ENCODE measurements around the gene SCO1.
A peak's percentile ranks its signal among the peaks of the same experiment; 100 is the strongest.

The SCO1 gene

DNA sequence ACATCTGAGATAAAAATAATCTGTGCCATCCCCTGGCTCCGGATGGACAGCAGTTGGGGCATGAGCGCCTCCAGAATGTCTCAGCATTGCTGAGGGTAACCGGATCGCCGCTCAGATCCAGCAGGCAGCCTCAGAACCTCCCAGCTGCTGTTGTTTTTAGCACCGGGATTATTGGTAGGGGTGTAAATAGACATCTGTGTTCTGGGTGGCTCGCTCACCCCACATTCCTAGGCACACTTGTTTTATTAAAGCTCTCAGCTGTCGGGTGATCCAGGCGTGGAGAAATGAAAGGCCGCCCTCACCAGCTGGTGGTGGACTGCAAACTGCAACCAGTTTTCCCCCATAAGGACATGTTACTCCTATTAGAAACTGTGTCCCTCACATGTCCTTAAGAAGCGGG, 72.4 kb downstream of the SCO1 start:
- Histone ChIP-seq H3K36me3 (peaks cover 9 to 17% (median 13%) of the 10 kb centered on the region in 3 donors), H3K9me3 (no peaks in the 10 kb centered on the region), H3K27ac (peak overlapping the region; percentile 43 to 73), H3K4me3 (no peak overlapping the region), H3K27me3 (no peaks in the 10 kb centered on the region), H3K4me1 (peaks cover 0 to 7% (median 0%) of the 10 kb centered on the region in 4 donors)
- DNase-seq = no peak
- intact Hi-C loops (cut with DNase I; ENCODE audit: low total_unique reads) = no loop called here
- TF ChIP-seq, protein P1, sequence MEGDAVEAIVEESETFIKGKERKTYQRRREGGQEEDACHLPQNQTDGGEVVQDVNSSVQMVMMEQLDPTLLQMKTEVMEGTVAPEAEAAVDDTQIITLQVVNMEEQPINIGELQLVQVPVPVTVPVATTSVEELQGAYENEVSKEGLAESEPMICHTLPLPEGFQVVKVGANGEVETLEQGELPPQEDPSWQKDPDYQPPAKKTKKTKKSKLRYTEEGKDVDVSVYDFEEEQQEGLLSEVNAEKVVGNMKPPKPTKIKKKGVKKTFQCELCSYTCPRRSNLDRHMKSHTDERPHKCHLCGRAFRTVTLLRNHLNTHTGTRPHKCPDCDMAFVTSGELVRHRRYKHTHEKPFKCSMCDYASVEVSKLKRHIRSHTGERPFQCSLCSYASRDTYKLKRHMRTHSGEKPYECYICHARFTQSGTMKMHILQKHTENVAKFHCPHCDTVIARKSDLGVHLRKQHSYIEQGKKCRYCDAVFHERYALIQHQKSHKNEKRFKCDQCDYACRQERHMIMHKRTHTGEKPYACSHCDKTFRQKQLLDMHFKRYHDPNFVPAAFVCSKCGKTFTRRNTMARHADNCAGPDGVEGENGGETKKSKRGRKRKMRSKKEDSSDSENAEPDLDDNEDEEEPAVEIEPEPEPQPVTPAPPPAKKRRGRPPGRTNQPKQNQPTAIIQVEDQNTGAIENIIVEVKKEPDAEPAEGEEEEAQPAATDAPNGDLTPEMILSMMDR (IDR thresholded peaks at IDR 0.05) = no peak

- no peak overlapping the region for H3K4me3 ChIP-seq
- DNase-seq = no peak
- H3K4me1 ChIP-seq = peaks cover 0 to 7% (median 0%) of the 10 kb centered on the region in 4 donors
- peak overlapping the region in 1 of 2 donors; percentile 73 for H3K27ac ChIP-seq
- intact Hi-C loops (cut with DNase I; ENCODE audit: low total_unique reads) = no loop called here
- H3K9me3 ChIP-seq = no peaks in the 10 kb centered on the region
- TF ChIP-seq, protein P1 (IDR thresholded peaks at IDR 0.05) = no peak
- H3K27me3 ChIP-seq = no peaks in the 10 kb centered on the region
- H3K36me3 ChIP-seq = peaks cover 0 to 6% (median 2%) of the 10 kb centered on the region in 3 donors
Measured at GRCh38 chr17:10623737-10624338, 73.5 kb downstream of the SCO1 start.

DNA sequence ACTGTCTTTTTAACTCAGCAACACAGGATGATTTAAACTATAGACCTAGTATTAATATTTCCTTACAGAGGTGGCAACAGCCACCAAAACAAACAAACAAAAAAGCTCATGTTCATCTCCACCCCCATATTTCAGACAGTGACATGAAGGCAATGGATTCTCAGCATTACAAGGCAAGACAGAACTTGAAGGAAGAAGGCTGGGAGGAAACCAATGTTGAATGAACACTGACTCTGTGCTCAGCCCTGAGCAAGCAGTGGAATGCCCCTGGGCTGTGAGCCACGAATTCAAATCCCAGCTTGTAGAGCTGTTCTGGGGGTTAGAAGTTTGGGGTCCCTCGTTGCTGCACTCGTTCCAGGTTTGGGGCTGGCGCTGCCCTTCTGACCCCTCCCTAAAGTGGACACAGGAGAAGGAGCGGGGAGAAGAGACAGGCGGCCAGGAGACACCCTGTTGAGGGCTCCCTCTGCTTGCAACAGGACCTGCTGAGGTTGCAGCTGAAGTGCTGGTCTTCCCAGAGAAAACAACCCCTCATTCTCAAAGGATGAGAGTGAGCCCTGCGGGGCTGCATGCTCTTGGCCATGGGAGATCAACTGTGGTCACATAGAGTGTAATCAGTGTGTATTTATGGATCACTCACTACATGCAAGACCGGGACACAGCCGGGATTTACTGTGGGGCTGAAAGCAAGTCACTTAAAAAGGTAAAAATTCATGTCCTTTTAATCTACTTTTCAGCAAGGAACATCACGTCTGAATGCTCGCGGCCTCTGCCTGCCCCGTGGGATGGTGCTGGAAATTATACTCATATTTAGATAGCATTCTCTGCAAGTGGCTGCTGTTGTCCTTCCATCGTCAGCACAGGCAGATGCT, 74.5 kb downstream of the SCO1 start:
- TF ChIP-seq, protein P1 (IDR thresholded peaks at IDR 0.05) = no peak
- Histone ChIP-seq H3K27me3 (no peaks in the 10 kb centered on the region), H3K4me1 (peaks cover 0 to 12% (median 2%) of the 10 kb centered on the region in 4 donors), H3K9me3 (no peaks in the 10 kb centered on the region), H3K4me3 (no peak overlapping the region), H3K36me3 (no peaks in the 10 kb centered on the region), H3K27ac (no peak overlapping the region)
- intact Hi-C loops (cut with DNase I; ENCODE audit: low total_unique reads) = no loop called here
- DNase-seq = no peak
